WI38 (cell line): ENCODE results near the gene OR1L4.

Source experiments
- H3K4me3 ChIP-seq: 2 replicates; pipeline ENCODE4 v1.5.1; 2011; ENCODE audit warnings: low read depth, mild to moderate bottlenecking, control low read depth, low read length
- CTCF ChIP-seq: IDR thresholded peaks from 2 replicates; pipeline ENCODE4 v1.5.1; 2012; ENCODE audit warnings: low read depth, mild to moderate bottlenecking, control low read depth, low read length

The OR1L4 gene

GRCh38 chr9:122767817-122768216 is 44.0 kb downstream of the OR1L4 start:
- TF ChIP-seq CTCF: no peak
- no peak overlapping the region for H3K4me3 ChIP-seq
